Peyer's patch (tissue), 4 donors: ENCODE measurements around the gene PIEZO2. TPM values are rescaled to one million over a fixed set of nuclear protein-coding genes. Genes with fewer than 3 reads are reported as not detected.

Experiments used
- DNase-seq, 3 donors: peaks; one replicate each; pipeline ENCODE4 v3.0.0-alpha.2; 2017 to 2019
- H3K27ac ChIP-seq, 4 donors: fragments of 200-600 bp; sonication (generic); one replicate each; pipeline ENCODE4 v1.5.1; 2016 to 2019
- H3K27me3 ChIP-seq, 2 donors: fragments of 200-600 bp; sonication (generic); one replicate each; pipeline ENCODE4 v1.5.1; 2019
- H3K36me3 ChIP-seq, 3 donors: fragments of 200-600 bp; sonication (generic); one replicate each; pipeline ENCODE4 v1.5.1; 2016 to 2019
- H3K4me1 ChIP-seq, 4 donors: fragments of 200-600 bp; sonication (generic); one replicate each; pipeline ENCODE4 v1.5.1; 2016 to 2019
- H3K4me3 ChIP-seq, 4 donors: fragments of 200-600 bp; sonication (generic); 1 replicate in 3 of 4; 2 replicates in 1 of 4; pipeline ENCODE4 v1.5.1; 2016 to 2019; ENCODE audit warnings: mild to moderate bottlenecking in 1 of 4
- H3K9me3 ChIP-seq, 4 donors: fragments of 200-600 bp; sonication (generic); one replicate each; pipeline ENCODE4 v1.5.1; 2016 to 2019; ENCODE audit warnings: mild to moderate bottlenecking in 1 of 4
- POLR2A ChIP-seq, 2 donors: fragments of 450-650 bp; IDR thresholded peaks; one replicate each; pipeline ENCODE4 v1.5.1; 2017; ENCODE audit warnings: antibody characterized with exemption in 2 of 2, mild to moderate bottlenecking in 2 of 2, moderate library complexity in 2 of 2
- total RNA-seq, 4 donors: library from RNA; depleted of rRNA; stranded (reverse); fragments of >200 nt; gene quantifications; one replicate each; pipeline ENCODE4 v1.1.0, GENCODE V29; 2016
- TF ChIP-seq, protein P1 (sequence below), 6 experiments: fragments of 450-650 bp in 4 of 6; fragments of 200-600 bp in 2 of 6; sonication (generic) in 1 of 6; IDR thresholded peaks; one replicate each; pipeline ENCODE4 v1.5.1; 2017 to 2019; ENCODE audit warnings: antibody characterized with exemption in 6 of 6, mild to moderate bottlenecking in 3 of 6, moderate library complexity in 1 of 6

Gene PIEZO2
- total RNA-seq, 4 donors from 2014 or later = 0.85 to 5.8 (median 4.5) TPM

DNA sequence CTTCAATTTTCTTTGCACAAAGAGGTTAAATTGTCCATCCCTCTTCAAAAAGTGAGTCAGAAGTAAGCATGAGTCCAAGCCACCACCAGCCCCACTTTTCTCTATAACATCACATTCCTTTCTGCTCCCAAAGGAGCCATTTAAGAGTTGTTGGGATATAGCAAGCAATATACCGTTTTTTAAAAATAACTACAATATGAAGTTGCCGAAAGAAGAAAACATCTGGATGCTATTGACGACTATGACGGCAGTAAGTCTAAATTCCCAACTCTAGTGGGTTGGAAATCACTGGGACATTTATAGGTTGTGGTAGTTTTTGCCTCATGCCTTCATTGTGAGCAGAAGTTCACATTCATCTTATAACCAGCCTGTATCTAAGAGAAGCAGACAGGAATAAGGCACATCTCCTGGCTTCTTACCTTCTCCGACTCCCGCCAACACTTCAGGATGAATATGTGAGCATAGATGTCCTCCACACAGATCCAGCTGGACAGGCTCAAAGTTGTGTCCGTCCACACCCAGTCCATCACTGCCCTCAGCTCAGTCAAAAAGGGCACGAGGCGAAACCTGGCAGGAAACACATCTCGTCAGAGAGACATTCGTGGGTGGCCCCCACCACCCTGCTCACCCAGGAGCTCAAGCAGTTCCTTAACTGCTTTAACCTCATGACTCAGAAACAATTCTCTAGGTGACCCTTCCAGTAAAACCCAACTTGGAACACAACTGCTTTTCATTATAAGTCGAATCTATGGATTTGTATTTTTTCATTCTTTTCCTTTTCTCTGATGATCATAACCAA lies 459.9 kb downstream of the PIEZO2 start:
- Histone ChIP-seq H3K27ac (no peak overlapping the region), H3K4me3 (no peak overlapping the region), H3K9me3 (no peaks in the 10 kb centered on the region), H3K36me3 (no peaks in the 10 kb centered on the region), H3K4me1 (no peaks in the 10 kb centered on the region), H3K27me3 (no peaks in the 10 kb centered on the region)
- no peak for DNase-seq
- no peak for TF ChIP-seq POLR2A (IDR thresholded peaks at IDR 0.05)

DNA sequence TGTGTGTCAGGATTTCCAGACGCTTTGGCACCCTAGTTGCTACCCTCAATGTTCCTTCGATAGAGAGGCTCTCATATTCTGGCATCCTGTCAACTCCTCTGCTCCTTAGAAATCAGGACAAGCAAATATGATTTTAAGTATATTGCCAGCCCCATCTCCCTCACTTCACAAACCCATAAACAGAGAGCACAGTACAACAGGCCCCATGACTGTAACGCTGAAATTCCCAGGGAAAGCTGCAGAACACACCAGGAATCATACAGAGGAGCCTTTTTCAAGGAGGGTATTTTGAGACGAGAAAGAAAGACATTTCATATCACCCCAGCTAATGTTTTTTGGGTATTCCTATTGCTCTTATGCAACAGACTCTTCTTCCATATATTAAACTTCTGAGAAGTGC lies 460.6 kb downstream of the PIEZO2 start:
- TF ChIP-seq, protein P1, sequence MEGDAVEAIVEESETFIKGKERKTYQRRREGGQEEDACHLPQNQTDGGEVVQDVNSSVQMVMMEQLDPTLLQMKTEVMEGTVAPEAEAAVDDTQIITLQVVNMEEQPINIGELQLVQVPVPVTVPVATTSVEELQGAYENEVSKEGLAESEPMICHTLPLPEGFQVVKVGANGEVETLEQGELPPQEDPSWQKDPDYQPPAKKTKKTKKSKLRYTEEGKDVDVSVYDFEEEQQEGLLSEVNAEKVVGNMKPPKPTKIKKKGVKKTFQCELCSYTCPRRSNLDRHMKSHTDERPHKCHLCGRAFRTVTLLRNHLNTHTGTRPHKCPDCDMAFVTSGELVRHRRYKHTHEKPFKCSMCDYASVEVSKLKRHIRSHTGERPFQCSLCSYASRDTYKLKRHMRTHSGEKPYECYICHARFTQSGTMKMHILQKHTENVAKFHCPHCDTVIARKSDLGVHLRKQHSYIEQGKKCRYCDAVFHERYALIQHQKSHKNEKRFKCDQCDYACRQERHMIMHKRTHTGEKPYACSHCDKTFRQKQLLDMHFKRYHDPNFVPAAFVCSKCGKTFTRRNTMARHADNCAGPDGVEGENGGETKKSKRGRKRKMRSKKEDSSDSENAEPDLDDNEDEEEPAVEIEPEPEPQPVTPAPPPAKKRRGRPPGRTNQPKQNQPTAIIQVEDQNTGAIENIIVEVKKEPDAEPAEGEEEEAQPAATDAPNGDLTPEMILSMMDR (IDR thresholded peaks at IDR 0.05) = no peak
- TF ChIP-seq POLR2A (IDR thresholded peaks at IDR 0.05) = no peak
- Histone ChIP-seq H3K4me3 (no peak overlapping the region), H3K9me3 (no peaks in the 10 kb centered on the region), H3K27me3 (no peaks in the 10 kb centered on the region), H3K27ac (no peak overlapping the region), H3K36me3 (no peaks in the 10 kb centered on the region), H3K4me1 (no peaks in the 10 kb centered on the region)
- DNase-seq = no peak

DNA sequence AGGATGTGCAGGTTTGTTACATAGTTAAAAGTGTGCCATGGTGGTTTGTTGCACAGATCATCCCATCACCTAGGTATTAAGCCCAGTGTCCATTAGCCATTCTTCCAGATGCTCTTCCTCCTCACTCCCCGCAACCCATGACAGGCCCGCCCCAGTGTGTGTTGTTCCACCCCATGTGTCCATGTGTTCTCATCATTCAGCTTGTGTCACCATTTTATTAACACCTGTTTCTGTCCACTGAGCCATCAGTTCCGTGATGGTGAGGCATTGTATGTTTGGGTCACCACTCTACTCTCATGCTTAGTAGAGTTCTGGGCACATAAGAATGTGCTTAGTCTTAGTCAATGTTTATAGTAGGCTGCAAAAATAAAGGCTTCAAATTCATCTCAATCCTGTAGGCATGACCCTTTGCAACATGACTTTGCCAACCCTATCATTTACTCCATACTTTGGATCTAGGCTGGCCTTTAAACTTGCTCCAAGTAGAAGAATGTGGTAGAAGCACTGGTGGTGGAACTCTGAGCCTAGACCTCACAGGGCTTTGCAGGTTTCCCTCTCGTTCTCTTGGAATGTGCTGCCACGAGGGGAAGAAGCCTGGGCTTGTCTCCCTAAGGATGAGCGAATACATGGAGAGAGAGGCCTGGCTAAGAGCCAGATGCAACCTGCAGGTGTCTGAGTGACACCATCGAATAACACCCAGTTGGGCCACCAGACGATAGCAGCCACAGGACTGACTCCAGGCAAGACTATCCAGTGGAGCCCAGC lies 462.0 kb downstream of the PIEZO2 start:
- no peaks in the 10 kb centered on the region for H3K27me3 ChIP-seq
- no peaks in the 10 kb centered on the region for H3K36me3 ChIP-seq
- no peaks in the 10 kb centered on the region for H3K4me1 ChIP-seq
- H3K9me3 ChIP-seq = no peaks in the 10 kb centered on the region
- DNase-seq = no peak
- no peak overlapping the region for H3K4me3 ChIP-seq
- TF ChIP-seq, protein P1 (IDR thresholded peaks at IDR 0.05) = no peak
- no peak for TF ChIP-seq POLR2A (IDR thresholded peaks at IDR 0.05)
- no peak overlapping the region for H3K27ac ChIP-seq

DNA sequence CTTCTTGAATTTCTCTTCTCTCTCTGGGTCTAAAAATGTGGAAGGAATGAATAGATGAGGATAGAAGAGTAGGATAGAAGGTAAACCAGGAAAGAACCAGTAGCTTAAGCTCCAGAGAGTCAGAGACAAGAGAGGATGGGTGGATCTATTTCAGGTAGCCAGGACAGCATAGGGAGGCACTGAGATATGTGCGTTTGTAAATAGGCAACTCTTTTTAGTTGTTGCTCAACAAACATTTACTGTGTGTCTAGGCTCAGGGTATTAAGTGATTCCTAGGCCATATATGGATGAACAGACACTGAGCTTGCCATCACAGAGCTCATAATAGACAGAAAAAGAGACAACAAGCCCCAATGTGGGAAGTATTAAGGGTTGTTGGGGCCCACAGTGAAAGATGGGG lies 463.1 kb downstream of the PIEZO2 start:
- Histone ChIP-seq H3K27me3 (no peaks in the 10 kb centered on the region), H3K4me3 (no peak overlapping the region), H3K27ac (no peak overlapping the region), H3K9me3 (no peaks in the 10 kb centered on the region), H3K36me3 (no peaks in the 10 kb centered on the region), H3K4me1 (no peaks in the 10 kb centered on the region)
- TF ChIP-seq, protein P1 (IDR thresholded peaks at IDR 0.05) = no peak
- no peak for DNase-seq

DNA sequence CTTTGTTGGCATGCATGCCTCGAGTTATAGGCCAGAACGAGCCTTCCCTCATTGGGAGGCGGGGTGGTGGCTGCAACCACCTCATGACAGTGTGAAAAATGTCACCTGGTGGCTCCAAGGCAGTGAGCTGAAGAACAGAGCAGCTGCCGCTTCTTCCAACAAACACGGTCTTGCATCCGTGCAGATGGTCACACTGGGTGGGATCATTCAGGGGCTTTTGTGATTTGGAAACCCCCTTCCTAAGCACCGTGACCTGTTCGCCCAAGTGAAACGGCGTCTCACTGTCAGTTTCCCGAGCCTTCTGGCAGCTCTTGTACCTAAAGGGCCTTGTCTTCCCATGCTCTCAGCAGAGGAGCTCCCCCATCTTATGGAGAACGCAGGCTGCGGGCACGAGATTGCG lies 463.9 kb downstream of the PIEZO2 start:
- DNase-seq = no peak
- Histone ChIP-seq H3K4me3 (no peak overlapping the region), H3K9me3 (no peaks in the 10 kb centered on the region), H3K36me3 (no peaks in the 10 kb centered on the region), H3K27ac (no peak overlapping the region), H3K27me3 (no peaks in the 10 kb centered on the region), H3K4me1 (no peaks in the 10 kb centered on the region)
- TF ChIP-seq, protein P1 (IDR thresholded peaks at IDR 0.05) = no peak

DNA sequence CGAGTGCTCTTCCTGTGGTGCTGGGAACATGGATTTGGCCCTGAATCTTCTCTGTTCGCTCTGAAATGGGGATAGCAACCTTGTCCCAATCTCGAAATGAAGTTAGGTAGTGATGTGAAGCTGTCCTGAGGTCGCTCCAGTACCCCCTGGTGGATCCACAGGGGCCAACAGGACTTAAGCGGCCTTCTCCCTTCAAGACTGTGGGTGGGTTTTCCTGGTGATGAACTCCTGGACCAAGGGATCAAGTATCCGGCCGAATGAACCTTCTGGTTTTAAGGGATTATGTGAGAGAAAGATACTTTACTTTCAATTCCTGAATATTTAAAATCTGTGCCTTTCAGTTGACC lies 467.0 kb downstream of the PIEZO2 start:
- DNase-seq = no peak
- no peaks in the 10 kb centered on the region for H3K27me3 ChIP-seq
- no peaks in the 10 kb centered on the region for H3K9me3 ChIP-seq
- no peaks in the 10 kb centered on the region for H3K4me1 ChIP-seq
- H3K27ac ChIP-seq = no peak overlapping the region
- TF ChIP-seq, protein P1 (IDR thresholded peaks at IDR 0.05) = no peak
- no peak for TF ChIP-seq POLR2A (IDR thresholded peaks at IDR 0.05)
- no peak overlapping the region for H3K4me3 ChIP-seq
- no peaks in the 10 kb centered on the region for H3K36me3 ChIP-seq
